GM23338 (cell line): ENCODE data around the gene CDYL2. TPM values are rescaled to one million over a fixed set of nuclear protein-coding genes. Genes with fewer than 3 reads are reported as not detected.

Experiments
- ATAC-seq: fragments of 200-7000 bp; cut with Tn5 transposase; 3 replicates; pipeline ENCODE4 v1.9.1; 2020
- DNase-seq: peaks from one replicate; pipeline ENCODE4 v3.0.0-alpha.2; 2015; ENCODE audit warnings: low spot score
- H2AFZ ChIP-seq: fragments of 200-600 bp; sonication (generic); 2 replicates; pipeline ENCODE4 v1.8.0; 2016; ENCODE audit warnings: antibody characterized with exemption, mild to moderate bottlenecking, moderate library complexity
- H3F3A ChIP-seq: fragments of 200-600 bp; sonication (generic); replicated peaks from 2 replicates; pipeline ENCODE4 v1.8.0; 2017; ENCODE audit warnings: antibody characterized with exemption, mixed run types, low read depth
- H3K27ac ChIP-seq: fragments of 200-600 bp; sonication (generic); 2 replicates; pipeline ENCODE4 v1.6.1; 2016; ENCODE audit warnings: low read depth
- H3K27me3 ChIP-seq: fragments of 200-600 bp; sonication (generic); 2 replicates; pipeline ENCODE4 v1.8.0; 2016; ENCODE audit warnings: mild to moderate bottlenecking, mixed run types, moderate library complexity; ENCODE audit not compliant: insufficient read depth
- H3K36me3 ChIP-seq: fragments of 200-600 bp; sonication (generic); 2 replicates; pipeline ENCODE4 v1.8.0; 2016; ENCODE audit warnings: mild to moderate bottlenecking; ENCODE audit not compliant: insufficient read depth
- H3K4me1 ChIP-seq: fragments of 200-600 bp; sonication (generic); 2 replicates; pipeline ENCODE4 v1.8.0; 2016; ENCODE audit warnings: mild to moderate bottlenecking, moderate library complexity; ENCODE audit not compliant: insufficient read depth
- H3K4me2 ChIP-seq: fragments of 200-600 bp; sonication (generic); 2 replicates; pipeline ENCODE4 v1.7.1; 2017; ENCODE audit warnings: mixed run types
- H3K4me3 ChIP-seq: fragments of 200-600 bp; sonication (generic); 2 replicates; pipeline ENCODE4 v1.6.1; 2016; ENCODE audit warnings: mixed run types
- H3K79me2 ChIP-seq: fragments of 200-600 bp; sonication (generic); replicated peaks from 2 replicates; pipeline ENCODE4 v1.8.0; 2017; ENCODE audit warnings: mild to moderate bottlenecking; ENCODE audit not compliant: insufficient read depth
- H3K9me2 ChIP-seq: fragments of 200-600 bp; sonication (generic); 2 replicates; pipeline ENCODE4 v1.8.0; 2017; ENCODE audit not compliant: insufficient read depth
- H4K20me1 ChIP-seq: fragments of 200-600 bp; sonication (generic); replicated peaks from 2 replicates; pipeline ENCODE4 v1.8.0; 2017; ENCODE audit warnings: mild to moderate bottlenecking; ENCODE audit not compliant: insufficient read depth
- H3K27ac Mint-ChIP-seq: 2 replicates; pipeline ENCODE4 v1.8.0; 2020; ENCODE audit warnings: inconsistent platforms, mild to moderate bottlenecking, moderate library complexity, mixed read lengths
- H3K27me3 Mint-ChIP-seq: 3 replicates; pipeline ENCODE4 v1.8.0; 2022; ENCODE audit warnings: low read depth, mild to moderate bottlenecking, moderate library complexity, mixed read lengths, inconsistent platforms; ENCODE audit not compliant: insufficient read depth, poor library complexity
- H3K36me3 Mint-ChIP-seq: 3 replicates; pipeline ENCODE4 v1.8.0; 2021; ENCODE audit warnings: low read depth, mild to moderate bottlenecking, inconsistent platforms, moderate library complexity, mixed read lengths
- H3K4me1 Mint-ChIP-seq: 3 replicates; pipeline ENCODE4 v1.8.0; 2020; ENCODE audit warnings: mild to moderate bottlenecking, inconsistent platforms, mixed read lengths
- H3K4me3 Mint-ChIP-seq: 3 replicates; pipeline ENCODE4 v1.8.0; 2021; ENCODE audit warnings: moderate library complexity, mild to moderate bottlenecking, inconsistent platforms, mixed read lengths
- H3K9me3 Mint-ChIP-seq: 3 replicates; pipeline ENCODE4 v1.8.0; 2020; ENCODE audit warnings: moderate library complexity, mild to moderate bottlenecking, inconsistent platforms, mixed read lengths
- CREB1 ChIP-seq: fragments of 250-450 bp; sonication (Bioruptor Pico); IDR thresholded peaks from 2 replicates; pipeline ENCODE4 v1.5.0; 2020; ENCODE audit warnings: low read depth, mild to moderate bottlenecking, moderate library complexity
- EZH2 ChIP-seq: fragments of 200-600 bp; sonication (generic); IDR thresholded peaks from one replicate; pipeline ENCODE4 v1.8.0; 2017; ENCODE audit warnings: antibody characterized with exemption, mild to moderate bottlenecking, low read depth; ENCODE audit not compliant: unreplicated experiment
- EZH2phosphoT487 ChIP-seq: fragments of 200-600 bp; sonication (generic); IDR thresholded peaks from one replicate; pipeline ENCODE4 v1.8.1; 2018; ENCODE audit warnings: antibody characterized with exemption; ENCODE audit not compliant: unreplicated experiment
- JUNB ChIP-seq: IDR thresholded peaks from one replicate; pipeline ENCODE4 v1.6.1; 2016; ENCODE audit warnings: antibody characterized with exemption; ENCODE audit not compliant: unreplicated experiment
- NANOG ChIP-seq: IDR thresholded peaks from 2 replicates; pipeline ENCODE4 v1.6.1; 2016; ENCODE audit warnings: antibody characterized with exemption, borderline replicate concordance
- POLR2AphosphoS5 ChIP-seq: IDR thresholded peaks from 2 replicates; pipeline ENCODE4 v1.6.1; 2016; ENCODE audit warnings: antibody characterized with exemption, low read depth
- REST ChIP-seq: IDR thresholded peaks from one replicate; pipeline ENCODE4 v1.6.1; 2018; ENCODE audit warnings: antibody characterized with exemption; ENCODE audit not compliant: unreplicated experiment
- STAT1 ChIP-seq: IDR thresholded peaks from one replicate; pipeline ENCODE4 v1.6.1; 2016; ENCODE audit warnings: antibody characterized with exemption; ENCODE audit not compliant: unreplicated experiment
- ZNF114 ChIP-seq: fragments of 250-450 bp; sonication (Bioruptor Pico); IDR thresholded peaks from 2 replicates; pipeline ENCODE4 v1.5.0; 2020; ENCODE audit warnings: mild to moderate bottlenecking, moderate library complexity
- ZNF331 ChIP-seq: fragments of 250-450 bp; sonication (Bioruptor Pico); IDR thresholded peaks from 2 replicates; pipeline ENCODE4 v1.5.0; 2020; ENCODE audit warnings: low read depth, mild to moderate bottlenecking, moderate library complexity
- polyA plus RNA-seq: library from polyadenylated mRNA; unstranded; fragments of >200 nt; fragmentation: Nextera tagmentation; extraction: Ambion mirVana; gene quantifications from 2 replicates; pipeline ENCODE4 v1.2.1, GENCODE V29; 2016
- total RNA-seq: library from RNA; depleted of rRNA; stranded (reverse); fragments of >200 nt; shearing (Covaris generic); gene quantifications from 2 replicates; pipeline ENCODE4 v1.2.3, GENCODE V29; 2014
- TF ChIP-seq, protein P1 (sequence below): fragments of 250-450 bp; sonication (Bioruptor Pico); IDR thresholded peaks from 2 replicates; pipeline ENCODE4 v1.5.0; 2020; ENCODE audit warnings: mild to moderate bottlenecking, moderate library complexity
- TF ChIP-seq, protein P2 (sequence below), 2 experiments: fragments of 200-600 bp in 1 of 2; sonication (generic) in 1 of 2; conservative IDR thresholded peaks; 2 replicates each; pipeline versions ENCODE4 v1.5.1 to v1.6.1; 2016 to 2017; ENCODE audit warnings: antibody characterized with exemption in 2 of 2, low read depth in 2 of 2, mild to moderate bottlenecking in 2 of 2, moderate library complexity in 1 of 2
- TF ChIP-seq, protein P3 (sequence below): IDR thresholded peaks from 2 replicates; pipeline ENCODE4 v1.6.1; 2016; ENCODE audit warnings: antibody characterized with exemption

Gene CDYL2
- total and polyA plus RNA-seq, 2 experiments from 2014 or later = 0.82 to 4.3 TPM

GRCh38 chr16:80618862-80619648 lies 185.3 kb downstream of the CDYL2 start:
- no peaks in the 10 kb centered on the region for H3K36me3 ChIP-seq
- H3K4me3 ChIP-seq = no peak overlapping the region
- no peaks in the 10 kb centered on the region for H3K27me3 ChIP-seq
- H4K20me1 ChIP-seq = no peaks in the 10 kb centered on the region
- no peak overlapping the region for H3K27ac Mint-ChIP-seq
- no peaks in the 10 kb centered on the region for H3K4me1 ChIP-seq
- H3K27me3 Mint-ChIP-seq = peaks cover 7% of the 10 kb centered on the region
- peaks cover 6% of the 10 kb centered on the region; the same call in 2 of the 3 replicates for H3K36me3 Mint-ChIP-seq
- H3K9me2 ChIP-seq = no peaks in the 10 kb centered on the region
- DNase-seq (no peak), ATAC-seq (no peak)
- H3K4me1 Mint-ChIP-seq = no peaks in the 10 kb centered on the region
- TF ChIP-seq EZH2phosphoT487 = no peak
- TF ChIP-seq ZNF331 (CRISPR knock-in tag) = no peak
- TF ChIP-seq, protein P1, sequence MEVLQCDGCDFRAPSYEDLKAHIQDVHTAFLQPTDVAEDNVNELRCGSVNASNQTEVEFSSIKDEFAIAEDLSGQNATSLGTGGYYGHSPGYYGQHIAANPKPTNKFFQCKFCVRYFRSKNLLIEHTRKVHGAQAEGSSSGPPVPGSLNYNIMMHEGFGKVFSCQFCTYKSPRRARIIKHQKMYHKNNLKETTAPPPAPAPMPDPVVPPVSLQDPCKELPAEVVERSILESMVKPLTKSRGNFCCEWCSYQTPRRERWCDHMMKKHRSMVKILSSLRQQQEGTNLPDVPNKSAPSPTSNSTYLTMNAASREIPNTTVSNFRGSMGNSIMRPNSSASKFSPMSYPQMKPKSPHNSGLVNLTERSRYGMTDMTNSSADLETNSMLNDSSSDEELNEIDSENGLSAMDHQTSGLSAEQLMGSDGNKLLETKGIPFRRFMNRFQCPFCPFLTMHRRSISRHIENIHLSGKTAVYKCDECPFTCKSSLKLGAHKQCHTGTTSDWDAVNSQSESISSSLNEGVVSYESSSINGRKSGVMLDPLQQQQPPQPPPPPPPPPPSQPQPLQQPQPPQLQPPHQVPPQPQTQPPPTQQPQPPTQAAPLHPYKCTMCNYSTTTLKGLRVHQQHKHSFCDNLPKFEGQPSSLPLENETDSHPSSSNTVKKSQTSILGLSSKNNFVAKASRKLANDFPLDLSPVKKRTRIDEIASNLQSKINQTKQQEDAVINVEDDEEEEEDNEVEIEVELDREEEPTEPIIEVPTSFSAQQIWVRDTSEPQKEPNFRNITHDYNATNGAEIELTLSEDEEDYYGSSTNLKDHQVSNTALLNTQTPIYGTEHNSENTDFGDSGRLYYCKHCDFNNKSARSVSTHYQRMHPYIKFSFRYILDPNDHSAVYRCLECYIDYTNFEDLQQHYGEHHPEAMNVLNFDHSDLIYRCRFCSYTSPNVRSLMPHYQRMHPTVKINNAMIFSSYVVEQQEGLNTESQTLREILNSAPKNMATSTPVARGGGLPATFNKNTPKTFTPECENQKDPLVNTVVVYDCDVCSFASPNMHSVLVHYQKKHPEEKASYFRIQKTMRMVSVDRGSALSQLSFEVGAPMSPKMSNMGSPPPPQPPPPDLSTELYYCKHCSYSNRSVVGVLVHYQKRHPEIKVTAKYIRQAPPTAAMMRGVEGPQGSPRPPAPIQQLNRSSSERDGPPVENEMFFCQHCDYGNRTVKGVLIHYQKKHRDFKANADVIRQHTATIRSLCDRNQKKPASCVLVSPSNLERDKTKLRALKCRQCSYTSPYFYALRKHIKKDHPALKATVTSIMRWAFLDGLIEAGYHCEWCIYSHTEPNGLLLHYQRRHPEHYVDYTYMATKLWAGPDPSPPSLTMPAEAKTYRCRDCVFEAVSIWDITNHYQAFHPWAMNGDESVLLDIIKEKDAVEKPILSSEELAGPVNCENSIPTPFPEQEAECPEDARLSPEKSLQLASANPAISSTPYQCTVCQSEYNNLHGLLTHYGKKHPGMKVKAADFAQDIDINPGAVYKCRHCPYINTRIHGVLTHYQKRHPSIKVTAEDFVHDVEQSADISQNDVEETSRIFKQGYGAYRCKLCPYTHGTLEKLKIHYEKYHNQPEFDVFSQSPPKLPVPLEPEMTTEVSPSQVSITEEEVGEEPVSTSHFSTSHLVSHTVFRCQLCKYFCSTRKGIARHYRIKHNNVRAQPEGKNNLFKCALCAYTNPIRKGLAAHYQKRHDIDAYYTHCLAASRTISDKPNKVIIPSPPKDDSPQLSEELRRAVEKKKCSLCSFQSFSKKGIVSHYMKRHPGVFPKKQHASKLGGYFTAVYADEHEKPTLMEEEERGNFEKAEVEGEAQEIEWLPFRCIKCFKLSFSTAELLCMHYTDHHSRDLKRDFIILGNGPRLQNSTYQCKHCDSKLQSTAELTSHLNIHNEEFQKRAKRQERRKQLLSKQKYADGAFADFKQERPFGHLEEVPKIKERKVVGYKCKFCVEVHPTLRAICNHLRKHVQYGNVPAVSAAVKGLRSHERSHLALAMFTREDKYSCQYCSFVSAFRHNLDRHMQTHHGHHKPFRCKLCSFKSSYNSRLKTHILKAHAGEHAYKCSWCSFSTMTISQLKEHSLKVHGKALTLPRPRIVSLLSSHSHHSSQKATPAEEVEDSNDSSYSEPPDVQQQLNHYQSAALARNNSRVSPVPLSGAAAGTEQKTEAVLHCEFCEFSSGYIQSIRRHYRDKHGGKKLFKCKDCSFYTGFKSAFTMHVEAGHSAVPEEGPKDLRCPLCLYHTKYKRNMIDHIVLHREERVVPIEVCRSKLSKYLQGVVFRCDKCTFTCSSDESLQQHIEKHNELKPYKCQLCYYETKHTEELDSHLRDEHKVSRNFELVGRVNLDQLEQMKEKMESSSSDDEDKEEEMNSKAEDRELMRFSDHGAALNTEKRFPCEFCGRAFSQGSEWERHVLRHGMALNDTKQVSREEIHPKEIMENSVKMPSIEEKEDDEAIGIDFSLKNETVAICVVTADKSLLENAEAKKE = no peak
- no peak for TF ChIP-seq NANOG
- TF ChIP-seq REST = no peak
- no peak for TF ChIP-seq JUNB
- TF ChIP-seq ZNF114 = no peak
- TF ChIP-seq, protein P2, sequence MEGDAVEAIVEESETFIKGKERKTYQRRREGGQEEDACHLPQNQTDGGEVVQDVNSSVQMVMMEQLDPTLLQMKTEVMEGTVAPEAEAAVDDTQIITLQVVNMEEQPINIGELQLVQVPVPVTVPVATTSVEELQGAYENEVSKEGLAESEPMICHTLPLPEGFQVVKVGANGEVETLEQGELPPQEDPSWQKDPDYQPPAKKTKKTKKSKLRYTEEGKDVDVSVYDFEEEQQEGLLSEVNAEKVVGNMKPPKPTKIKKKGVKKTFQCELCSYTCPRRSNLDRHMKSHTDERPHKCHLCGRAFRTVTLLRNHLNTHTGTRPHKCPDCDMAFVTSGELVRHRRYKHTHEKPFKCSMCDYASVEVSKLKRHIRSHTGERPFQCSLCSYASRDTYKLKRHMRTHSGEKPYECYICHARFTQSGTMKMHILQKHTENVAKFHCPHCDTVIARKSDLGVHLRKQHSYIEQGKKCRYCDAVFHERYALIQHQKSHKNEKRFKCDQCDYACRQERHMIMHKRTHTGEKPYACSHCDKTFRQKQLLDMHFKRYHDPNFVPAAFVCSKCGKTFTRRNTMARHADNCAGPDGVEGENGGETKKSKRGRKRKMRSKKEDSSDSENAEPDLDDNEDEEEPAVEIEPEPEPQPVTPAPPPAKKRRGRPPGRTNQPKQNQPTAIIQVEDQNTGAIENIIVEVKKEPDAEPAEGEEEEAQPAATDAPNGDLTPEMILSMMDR (conservative IDR thresholded peaks at IDR 0.05; ENCODE audit: low read depth in 2 of 2) = no peak
- TF ChIP-seq CREB1 (CRISPR knock-in tag) = no peak
- TF ChIP-seq POLR2AphosphoS5 = no peak
- TF ChIP-seq, protein P3, sequence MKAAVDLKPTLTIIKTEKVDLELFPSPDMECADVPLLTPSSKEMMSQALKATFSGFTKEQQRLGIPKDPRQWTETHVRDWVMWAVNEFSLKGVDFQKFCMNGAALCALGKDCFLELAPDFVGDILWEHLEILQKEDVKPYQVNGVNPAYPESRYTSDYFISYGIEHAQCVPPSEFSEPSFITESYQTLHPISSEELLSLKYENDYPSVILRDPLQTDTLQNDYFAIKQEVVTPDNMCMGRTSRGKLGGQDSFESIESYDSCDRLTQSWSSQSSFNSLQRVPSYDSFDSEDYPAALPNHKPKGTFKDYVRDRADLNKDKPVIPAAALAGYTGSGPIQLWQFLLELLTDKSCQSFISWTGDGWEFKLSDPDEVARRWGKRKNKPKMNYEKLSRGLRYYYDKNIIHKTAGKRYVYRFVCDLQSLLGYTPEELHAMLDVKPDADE = no peak
- no peak for TF ChIP-seq STAT1
- no peak for TF ChIP-seq EZH2
- H3K9me3 Mint-ChIP-seq = peaks cover 29% of the 10 kb centered on the region
- H3K4me3 Mint-ChIP-seq = no peak overlapping the region
- no peaks in the 10 kb centered on the region for H3K79me2 ChIP-seq
- no peak overlapping the region for H3K4me2 ChIP-seq
- no peaks in the 10 kb centered on the region for H3F3A ChIP-seq
- H3K27ac ChIP-seq = no peak overlapping the region
- H2AFZ ChIP-seq = no peak overlapping the region
